Measurements from ENCODE around the gene NOSTRIN.

- TF ChIP-seq POLR2A (IDR thresholded peaks at IDR 0.05) = no peak
- no peak for TF ChIP-seq CTCF (IDR thresholded peaks at IDR 0.05 in 8 of 11, conservative IDR thresholded peaks at IDR 0.05 in 3 of 11)
- TF ChIP-seq POLR2AphosphoS5 (IDR thresholded peaks at IDR 0.05) = no peak
These were observed 92.3 kb downstream of the NOSTRIN start for GRCh38 chr2:168894720-168895119.
